Measurements from ENCODE around the gene CELA2B.

Gene CELA2B

DNA sequence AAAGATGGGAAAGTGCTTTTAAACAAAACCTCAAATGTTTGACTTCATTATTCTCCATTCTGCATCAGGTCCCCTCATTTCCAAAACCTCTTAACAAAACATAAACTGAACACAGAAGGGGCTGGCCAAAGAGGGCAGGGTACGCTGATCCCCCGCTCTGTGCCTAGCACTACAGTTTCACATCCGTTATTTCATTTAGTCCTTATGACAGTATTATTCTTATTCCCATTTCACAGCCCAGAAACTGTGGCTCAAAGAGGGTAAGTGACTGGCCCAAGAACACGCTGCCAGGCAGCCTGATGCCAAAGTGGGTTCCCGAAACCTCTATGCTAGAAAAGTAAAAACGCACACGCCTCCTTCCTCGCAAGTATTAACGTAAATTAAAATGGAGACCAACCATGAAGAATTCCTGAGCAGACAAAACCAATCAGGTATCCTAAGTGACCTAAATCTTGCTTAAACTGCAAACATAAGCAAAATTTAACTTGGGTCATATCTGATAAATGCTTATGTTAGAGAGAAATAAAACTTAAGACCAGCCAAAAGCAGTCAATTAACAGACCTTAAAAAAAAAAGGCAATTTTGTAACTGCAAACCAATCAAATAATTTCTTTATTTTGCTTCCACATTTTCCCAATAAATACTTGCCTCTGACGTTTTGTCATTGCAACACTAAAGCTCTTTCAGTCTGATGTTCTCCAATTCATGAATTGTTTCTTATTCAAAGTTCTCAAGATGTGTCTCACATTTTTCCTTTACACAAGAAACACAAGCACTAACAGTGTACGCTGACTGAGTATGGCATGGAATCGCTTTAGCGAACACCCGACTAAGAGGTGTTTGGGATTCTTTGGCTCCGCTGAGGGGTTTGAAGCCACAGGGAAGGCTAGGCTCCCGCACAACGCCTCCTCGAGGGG is 47.5 kb downstream of the CELA2B start:
- Histone ChIP-seq H3K27ac (ENCODE audit: low read depth, low read length) (peak overlapping the region; percentile 78; the same call in 1 of the 2 replicates), H3K4me3 (ENCODE audit: low read length) (peak overlapping the region; percentile 69), H3K9ac (ENCODE audit: low read depth, low read length) (peak overlapping the region; percentile 50), H3K27me3 (ENCODE audit: insufficient read depth, low read length) (no peaks in the 10 kb centered on the region), H3K36me3 (ENCODE audit: insufficient read depth, low read length) (no peaks in the 10 kb centered on the region), H3K9me3 (ENCODE audit: insufficient read depth, low read depth, low read length) (no peaks in the 10 kb centered on the region), H3K4me1 (ENCODE audit: insufficient read depth, low read length) (peaks cover 12% of the 10 kb centered on the region; the same call in 1 of the 2 replicates)
- WGBS = 42% methylated on average over 18 of the region's 18 CpGs

DNA sequence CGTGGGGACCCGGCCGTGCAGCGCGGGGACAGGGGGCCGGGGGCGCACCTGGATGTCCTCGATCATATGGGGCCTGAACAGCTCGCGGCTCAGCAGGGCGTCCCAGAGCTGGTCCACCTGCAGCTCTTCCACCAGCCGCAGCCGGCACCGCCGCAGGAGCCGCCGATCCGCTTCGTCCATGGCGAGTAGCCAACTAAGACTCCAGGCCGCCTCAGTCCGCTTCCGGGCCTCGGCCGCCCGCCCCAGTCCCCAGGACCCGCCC is 48.0 kb downstream of the CELA2B start, which contains the start of gene CASP9:
Gene CASP9 (minus strand): TSS at position 195 of the 262 bp plus-strand sequence. CDS start 15 bp downstream, at position 180.
- Histone ChIP-seq H3K9ac (ENCODE audit: low read depth, low read length) (peak within 1 kb of the TSS; percentile 83), H3K27ac (ENCODE audit: low read depth, low read length) (peak within 1 kb of the TSS; percentile 97), H3K9me3 (ENCODE audit: insufficient read depth, low read depth, low read length) (no peaks in the 10 kb centered on the region), H3K27me3 (ENCODE audit: insufficient read depth, low read length) (no peaks in the 10 kb centered on the region), H3K36me3 (ENCODE audit: insufficient read depth, low read length) (peaks cover 1% of the 10 kb centered on the region), H3K4me1 (ENCODE audit: insufficient read depth, low read length) (peaks cover 12% of the 10 kb centered on the region; the same call in 1 of the 2 replicates), H3K4me3 (ENCODE audit: low read length) (peak within 1 kb of the TSS; percentile 84)
- under 1% methylated on average over 27 of the region's 27 CpGs for WGBS

DNA sequence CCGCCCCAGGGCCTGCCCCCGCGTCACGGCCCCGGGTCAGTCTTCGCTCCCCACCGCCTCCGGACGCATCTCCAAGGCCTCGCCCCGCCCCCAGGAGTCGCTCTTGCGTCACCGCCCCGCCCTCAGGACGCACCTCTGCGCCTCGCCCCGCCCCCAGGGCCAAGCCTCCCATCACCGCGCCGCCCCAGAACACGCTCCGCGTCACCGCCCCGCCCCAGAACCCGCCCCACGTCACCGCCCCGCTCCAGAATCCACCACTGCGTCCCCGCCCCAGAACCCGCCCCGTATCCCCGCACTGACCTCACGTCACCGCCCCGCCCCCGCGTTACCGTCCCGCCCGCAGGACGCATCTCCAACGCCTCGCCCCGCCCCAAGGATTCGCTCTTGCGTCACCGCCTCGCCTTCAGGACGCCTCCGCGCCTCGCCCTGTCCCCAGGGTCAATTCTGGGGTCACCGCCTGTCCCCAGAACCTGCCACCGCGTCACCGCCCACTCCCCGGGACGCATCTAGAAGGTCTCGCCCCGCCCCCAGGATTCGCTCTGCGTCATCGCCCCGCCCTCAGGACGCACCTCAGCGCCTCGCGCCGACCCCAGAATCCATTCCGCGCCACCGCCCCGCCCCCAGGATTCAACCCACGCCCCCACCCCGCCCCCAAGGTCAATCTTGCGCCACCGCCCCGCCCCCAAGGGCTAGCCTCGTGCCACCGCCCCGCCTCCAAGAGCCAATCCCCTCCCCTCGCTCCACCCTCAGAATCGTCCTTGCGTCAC is 48.6 kb downstream of the CELA2B start:
- no peaks in the 10 kb centered on the region for H3K27me3 ChIP-seq (ENCODE audit: insufficient read depth, low read length)
- peak overlapping the region; percentile 97 for H3K27ac ChIP-seq (ENCODE audit: low read depth, low read length)
- WGBS = under 1% methylated on average over 75 of the region's 88 CpGs
- H3K36me3 ChIP-seq (ENCODE audit: insufficient read depth, low read length) = peaks cover 6% of the 10 kb centered on the region
- peaks cover 12% of the 10 kb centered on the region; the same call in 1 of the 2 replicates for H3K4me1 ChIP-seq (ENCODE audit: insufficient read depth, low read length)
- peak overlapping the region; percentile 79 for H3K4me3 ChIP-seq (ENCODE audit: low read length)
- peak overlapping the region; percentile 83 for H3K9ac ChIP-seq (ENCODE audit: low read depth, low read length)
- no peaks in the 10 kb centered on the region for H3K9me3 ChIP-seq (ENCODE audit: insufficient read depth, low read depth, low read length)

DNA sequence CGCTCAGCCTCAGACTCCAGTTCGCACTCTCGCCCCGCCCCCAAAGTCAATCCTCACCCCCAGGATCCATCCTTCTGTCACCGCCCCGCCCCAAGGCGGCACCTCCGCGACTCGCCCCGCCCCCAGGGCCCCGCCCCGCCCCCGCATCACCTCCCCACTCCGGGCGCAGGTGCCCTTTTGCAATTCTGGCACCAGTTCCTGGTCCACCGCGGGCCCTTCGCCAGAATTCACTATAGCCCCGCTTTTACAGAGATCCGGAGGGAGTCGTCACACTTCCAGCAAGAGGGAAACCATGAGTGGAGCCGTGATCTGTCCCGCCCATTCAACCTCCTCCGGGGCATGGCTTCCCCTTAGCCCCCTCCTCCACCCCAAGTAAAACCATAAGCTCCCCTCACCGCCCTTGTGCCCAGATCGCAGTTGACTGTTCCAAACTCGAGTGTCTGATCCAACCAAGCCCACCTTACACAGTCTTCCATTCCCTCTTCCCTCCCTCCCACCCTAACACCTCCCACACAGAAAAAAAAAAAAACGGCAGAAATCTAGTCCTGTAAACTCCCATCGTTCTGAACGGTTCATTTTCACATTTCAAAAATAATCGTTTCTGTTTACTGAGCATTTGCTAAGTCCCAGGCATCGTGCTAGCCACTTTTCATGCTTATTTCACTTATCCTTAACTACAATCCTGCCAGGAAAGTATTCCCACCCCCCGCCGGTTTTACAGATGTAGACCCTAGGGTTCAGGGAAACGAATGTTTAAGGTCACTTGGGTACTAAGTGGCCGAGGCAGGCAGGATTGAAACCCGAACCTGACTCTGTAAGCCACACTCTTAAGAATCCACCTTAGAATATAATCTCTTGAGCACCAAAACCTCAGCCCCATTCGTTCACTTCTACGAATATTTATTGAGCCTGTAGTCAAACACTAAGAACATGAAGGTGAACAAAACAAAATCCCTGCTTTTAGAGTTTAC is 49.4 kb downstream of the CELA2B start:
- Histone ChIP-seq H3K4me1 (ENCODE audit: insufficient read depth, low read length) (peaks cover 12% of the 10 kb centered on the region; the same call in 1 of the 2 replicates), H3K9ac (ENCODE audit: low read depth, low read length) (no peak overlapping the region), H3K27ac (ENCODE audit: low read depth, low read length) (no peak overlapping the region; the same call in 1 of the 2 replicates), H3K36me3 (ENCODE audit: insufficient read depth, low read length) (peaks cover 9% of the 10 kb centered on the region), H3K27me3 (ENCODE audit: insufficient read depth, low read length) (no peaks in the 10 kb centered on the region), H3K9me3 (ENCODE audit: insufficient read depth, low read depth, low read length) (no peaks in the 10 kb centered on the region), H3K4me3 (ENCODE audit: low read length) (peak overlapping the region; percentile 84)
- 2% methylated on average over 39 of the region's 40 CpGs for WGBS

DNA sequence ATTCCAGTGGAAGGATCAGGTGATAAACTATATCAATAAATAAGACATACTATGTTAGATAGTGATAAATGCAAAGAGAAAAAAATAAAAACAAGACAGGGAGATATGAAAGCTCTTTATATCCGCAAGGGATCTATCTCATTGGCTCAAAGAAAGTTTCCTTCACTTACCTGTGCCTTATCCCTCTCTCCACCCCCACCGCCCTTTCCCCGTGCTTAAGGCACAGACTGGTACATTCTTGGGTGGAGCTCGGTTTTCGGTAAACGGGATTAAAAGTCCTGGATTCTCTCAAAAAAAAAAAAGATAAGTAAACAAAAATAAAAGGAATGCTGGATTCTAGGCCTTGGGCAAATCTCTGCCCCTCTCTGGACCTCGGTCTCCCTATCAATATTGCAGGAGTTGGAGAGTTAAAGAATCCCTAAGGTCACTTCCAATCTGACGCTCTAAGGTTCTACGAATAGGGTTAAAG is 50.2 kb downstream of the CELA2B start:
- Histone ChIP-seq H3K9me3 (ENCODE audit: insufficient read depth, low read depth, low read length) (no peaks in the 10 kb centered on the region), H3K4me3 (ENCODE audit: low read length) (peak overlapping the region; percentile 84), H3K27me3 (ENCODE audit: insufficient read depth, low read length) (no peaks in the 10 kb centered on the region), H3K9ac (ENCODE audit: low read depth, low read length) (no peak overlapping the region), H3K4me1 (ENCODE audit: insufficient read depth, low read length) (peaks cover 12% of the 10 kb centered on the region; the same call in 1 of the 2 replicates), H3K27ac (ENCODE audit: low read depth, low read length) (no peak overlapping the region), H3K36me3 (ENCODE audit: insufficient read depth, low read length) (peaks cover 13% of the 10 kb centered on the region)
- WGBS = 0% methylated on average over 5 of the region's 9 CpGs

DNA sequence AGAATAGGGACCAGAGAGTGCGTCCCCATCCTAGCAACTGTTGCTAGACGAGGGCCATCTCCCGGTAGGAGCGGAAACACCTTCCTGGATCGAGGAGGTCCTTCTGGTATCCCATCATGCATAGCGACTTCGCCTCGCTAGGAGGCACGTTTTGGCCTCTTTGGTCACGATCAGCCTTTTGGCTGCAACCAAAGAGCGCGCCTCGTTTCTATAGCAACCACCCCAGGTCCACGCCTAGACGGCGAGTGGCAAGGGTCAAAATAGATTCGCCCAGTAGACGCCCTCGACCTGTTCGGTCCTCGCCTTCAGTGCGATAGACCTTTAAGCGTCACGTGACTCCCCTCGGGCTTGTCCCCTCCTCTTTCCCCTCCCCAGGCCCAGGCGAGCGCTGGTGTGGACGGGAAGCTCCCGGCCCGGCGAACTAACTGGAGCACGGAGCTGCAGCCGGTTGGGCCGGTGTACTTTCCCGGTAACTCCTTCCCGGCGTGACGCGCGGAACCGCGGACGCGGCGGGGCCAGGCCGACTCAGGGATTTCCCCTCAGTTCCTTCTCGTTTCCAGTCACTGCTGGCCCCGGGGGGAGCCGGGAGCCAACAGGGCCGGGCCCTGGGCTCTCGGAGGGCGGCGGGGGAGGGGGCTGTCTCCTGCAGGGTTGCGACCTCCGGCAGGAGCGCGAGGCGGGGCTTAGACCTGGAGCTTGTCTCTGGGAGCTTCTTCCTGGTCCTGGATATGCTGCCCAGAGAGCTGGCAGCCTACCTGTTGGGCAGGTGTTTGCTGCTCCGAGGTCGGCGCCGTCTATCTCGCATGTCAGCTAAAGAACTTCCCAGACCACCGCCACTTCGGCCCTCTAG is 50.8 kb downstream of the CELA2B start, which contains the start of gene DNAJC16:
Gene DNAJC16 (plus strand): TSS at position 359 of the 850 bp plus-strand sequence. CDS start 2,258 bp downstream, outside the sequence.
- Histone ChIP-seq H3K27me3 (ENCODE audit: insufficient read depth, low read length) (no peaks in the 10 kb centered on the region), H3K9ac (ENCODE audit: low read depth, low read length) (peak within 1 kb of the TSS; percentile 79), H3K4me3 (ENCODE audit: low read length) (peak within 1 kb of the TSS; percentile 84), H3K9me3 (ENCODE audit: insufficient read depth, low read depth, low read length) (no peaks in the 10 kb centered on the region), H3K4me1 (ENCODE audit: insufficient read depth, low read length) (peaks cover 12% of the 10 kb centered on the region; the same call in 1 of the 2 replicates), H3K27ac (ENCODE audit: low read depth, low read length) (peak within 1 kb of the TSS; percentile 91), H3K36me3 (ENCODE audit: insufficient read depth, low read length) (peaks cover 16% of the 10 kb centered on the region)
- under 1% methylated on average over 65 of the region's 65 CpGs for WGBS

DNA sequence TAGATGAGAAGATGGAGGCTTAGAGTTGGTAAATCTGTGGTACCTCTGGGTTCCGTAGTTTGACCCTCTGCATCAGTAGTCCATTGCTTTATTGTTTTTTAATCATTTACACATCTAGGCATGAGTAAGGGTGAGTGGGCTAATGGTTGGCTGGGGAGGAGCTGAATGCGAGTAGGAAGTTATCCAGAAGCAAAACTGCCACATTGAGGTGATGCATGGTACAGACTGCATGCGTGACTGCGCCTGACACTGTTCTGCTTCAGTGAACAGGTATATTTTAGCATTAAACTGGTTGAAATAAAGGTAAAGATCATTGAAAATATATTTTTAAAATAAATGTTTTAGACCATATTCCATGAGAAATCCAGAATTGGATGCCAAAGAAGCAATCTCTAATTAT is 55.1 kb downstream of the CELA2B start:
- whole genome bisulfite sequencing = 97% methylated on average over 3 of the region's 4 CpGs
- H3K4me3 ChIP-seq (ENCODE audit: low read length) = no peak overlapping the region
- peaks cover 40% of the 10 kb centered on the region for H3K36me3 ChIP-seq (ENCODE audit: insufficient read depth, low read length)

DNA sequence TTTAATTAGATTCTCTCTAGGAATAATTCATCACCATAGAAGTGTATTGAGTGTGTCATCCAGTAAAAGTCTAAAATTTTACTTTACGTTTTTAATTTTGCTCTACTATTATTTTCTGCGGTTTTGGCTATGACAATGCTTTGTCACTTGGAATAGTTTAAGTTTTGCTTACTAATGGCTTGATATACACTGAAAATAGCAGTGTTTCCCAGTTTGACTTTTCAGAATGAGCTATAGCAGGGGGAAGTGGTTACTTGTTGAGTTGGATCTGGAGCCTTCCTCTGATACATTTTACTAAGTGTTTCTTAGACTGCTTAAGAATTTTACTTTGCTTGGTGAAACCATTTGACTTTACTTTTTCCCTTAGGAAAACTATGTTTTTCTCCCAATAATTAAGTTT is 55.8 kb downstream of the CELA2B start:
- WGBS = 100% methylated on average over 2 of the region's 2 CpGs

More for the DNA sequence above, 55.1 kb downstream of the CELA2B start:
- Histone ChIP-seq H3K9ac (ENCODE audit: low read depth, low read length) (no peak overlapping the region), H3K27me3 (ENCODE audit: insufficient read depth, low read length) (no peaks in the 10 kb centered on the region), H3K9me3 (ENCODE audit: insufficient read depth, low read depth, low read length) (no peaks in the 10 kb centered on the region), H3K27ac (ENCODE audit: low read depth, low read length) (no peak overlapping the region), H3K4me1 (ENCODE audit: insufficient read depth, low read length) (peaks cover 6% of the 10 kb centered on the region; the same call in 1 of the 2 replicates)

DNA sequence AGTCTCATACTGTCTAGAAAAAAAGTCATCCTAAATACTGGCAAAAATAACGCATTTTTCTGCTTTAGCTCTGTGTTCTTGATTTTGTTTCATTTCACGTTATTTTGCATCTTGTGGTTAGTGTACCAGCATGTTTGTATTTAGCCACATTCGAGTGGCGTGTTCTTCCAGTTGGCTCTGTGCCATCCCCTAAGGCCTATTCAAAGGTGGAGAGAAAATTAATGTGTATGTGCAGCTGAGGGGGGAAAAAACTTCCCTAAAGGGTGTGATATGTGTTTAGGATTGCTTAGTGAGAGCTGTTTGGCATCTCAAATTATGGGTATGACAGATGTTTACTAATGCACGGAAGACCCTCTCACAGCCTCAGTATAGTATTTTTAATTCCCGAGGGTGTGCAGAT is 62.9 kb downstream of the CELA2B start:
- peaks cover 80% of the 10 kb centered on the region for H3K36me3 ChIP-seq (ENCODE audit: insufficient read depth, low read length)
- no peak overlapping the region for H3K4me3 ChIP-seq (ENCODE audit: low read length)
- no peak overlapping the region for H3K27ac ChIP-seq (ENCODE audit: low read depth, low read length)
- H3K27me3 ChIP-seq (ENCODE audit: insufficient read depth, low read length) = no peaks in the 10 kb centered on the region
- no peak overlapping the region for H3K9ac ChIP-seq (ENCODE audit: low read depth, low read length)
- H3K9me3 ChIP-seq (ENCODE audit: insufficient read depth, low read depth, low read length) = no peaks in the 10 kb centered on the region
- WGBS = 91% methylated on average over 6 of the region's 6 CpGs
- H3K4me1 ChIP-seq (ENCODE audit: insufficient read depth, low read length) = no peaks in the 10 kb centered on the region

More for the DNA sequence above, 55.8 kb downstream of the CELA2B start:
- Histone ChIP-seq H3K36me3 (ENCODE audit: insufficient read depth, low read length) (peaks cover 46% of the 10 kb centered on the region), H3K4me3 (ENCODE audit: low read length) (no peak overlapping the region), H3K4me1 (ENCODE audit: insufficient read depth, low read length) (peaks cover 4% of the 10 kb centered on the region; the same call in 1 of the 2 replicates), H3K9me3 (ENCODE audit: insufficient read depth, low read depth, low read length) (no peaks in the 10 kb centered on the region), H3K27ac (ENCODE audit: low read depth, low read length) (no peak overlapping the region), H3K27me3 (ENCODE audit: insufficient read depth, low read length) (no peaks in the 10 kb centered on the region), H3K9ac (ENCODE audit: low read depth, low read length) (no peak overlapping the region)

Measured in HUES64 (cell line).